Spleen (tissue), 7 donors: Measurements from ENCODE around the gene C3orf20.

ENCODE experiments used
- POLR2A ChIP-seq, 3 donors: fragments of 450-650 bp; IDR thresholded peaks; one replicate each; pipeline ENCODE4 v1.5.1; 2017; ENCODE audit warnings: antibody characterized with exemption in 3 of 3, mild to moderate bottlenecking in 1 of 3
- POLR2AphosphoS5 ChIP-seq, 3 donors: sonication (generic); formaldehyde crosslinking; IDR thresholded peaks; one replicate each; pipeline ENCODE4 v1.5.1; 2017; ENCODE audit warnings: antibody characterized with exemption in 3 of 3
- TF ChIP-seq, protein P1 (sequence below), 11 experiments: fragments of 200-600 bp in 7 of 11; fragments of 450-650 bp in 4 of 11; sonication (generic) in 4 of 11; IDR thresholded peaks in 8 of 11; conservative IDR thresholded peaks in 3 of 11; 1 replicate in 7 of 11; 2 replicates in 4 of 11; pipeline versions ENCODE4 v1.4.0 to v1.8.0; 2016 to 2021; ENCODE audit warnings: antibody characterized with exemption in 11 of 11, inconsistent platforms in 4 of 11, mild to moderate bottlenecking in 1 of 11
- donor health status: DM: no; HTN: no; CAD: no; lungs with moderate emphysema.
- donor health status: DM: no; HTN: no; CAD: no.
- donor health status: DM: no; HTN: no; CAD: no.

DNA sequence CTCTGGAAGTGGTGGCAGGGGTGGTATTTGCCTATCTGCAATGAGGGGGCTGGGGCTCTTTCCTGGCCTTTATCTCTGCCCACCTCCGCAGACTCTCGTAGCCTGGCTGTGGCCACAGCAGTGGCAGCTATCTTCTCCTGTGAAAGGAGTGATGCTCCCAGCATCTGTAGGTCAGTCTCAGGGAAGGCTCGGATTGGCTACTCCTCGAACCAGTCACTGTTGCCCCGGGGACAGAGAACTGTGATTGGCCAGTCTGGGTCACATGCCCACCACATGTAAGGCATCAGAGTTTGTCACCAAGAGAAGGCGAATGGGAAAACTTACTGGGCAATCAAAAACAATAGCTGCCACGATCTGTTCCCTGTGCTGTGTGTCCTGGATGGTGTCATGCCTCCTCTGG lies 113.7 kb downstream of the C3orf20 start:
- TF ChIP-seq, protein P1, sequence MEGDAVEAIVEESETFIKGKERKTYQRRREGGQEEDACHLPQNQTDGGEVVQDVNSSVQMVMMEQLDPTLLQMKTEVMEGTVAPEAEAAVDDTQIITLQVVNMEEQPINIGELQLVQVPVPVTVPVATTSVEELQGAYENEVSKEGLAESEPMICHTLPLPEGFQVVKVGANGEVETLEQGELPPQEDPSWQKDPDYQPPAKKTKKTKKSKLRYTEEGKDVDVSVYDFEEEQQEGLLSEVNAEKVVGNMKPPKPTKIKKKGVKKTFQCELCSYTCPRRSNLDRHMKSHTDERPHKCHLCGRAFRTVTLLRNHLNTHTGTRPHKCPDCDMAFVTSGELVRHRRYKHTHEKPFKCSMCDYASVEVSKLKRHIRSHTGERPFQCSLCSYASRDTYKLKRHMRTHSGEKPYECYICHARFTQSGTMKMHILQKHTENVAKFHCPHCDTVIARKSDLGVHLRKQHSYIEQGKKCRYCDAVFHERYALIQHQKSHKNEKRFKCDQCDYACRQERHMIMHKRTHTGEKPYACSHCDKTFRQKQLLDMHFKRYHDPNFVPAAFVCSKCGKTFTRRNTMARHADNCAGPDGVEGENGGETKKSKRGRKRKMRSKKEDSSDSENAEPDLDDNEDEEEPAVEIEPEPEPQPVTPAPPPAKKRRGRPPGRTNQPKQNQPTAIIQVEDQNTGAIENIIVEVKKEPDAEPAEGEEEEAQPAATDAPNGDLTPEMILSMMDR (IDR thresholded peaks at IDR 0.05 in 8 of 11, conservative IDR thresholded peaks at IDR 0.05 in 3 of 11) = no peak
- TF ChIP-seq POLR2A (IDR thresholded peaks at IDR 0.05) = no peak
- TF ChIP-seq POLR2AphosphoS5 (IDR thresholded peaks at IDR 0.05) = no peak
